GM19468 (cell line): Measurements from ENCODE around the gene CALM3.

ENCODE experiments used
- ATAC-seq: cut with Tn5 transposase; IDR thresholded peaks from one replicate; pipeline ENCODE4 v1.9.1; 2021; ENCODE audit warnings: mild to moderate bottlenecking, moderate library complexity, moderate number of reproducible peaks; ENCODE audit not compliant: unreplicated experiment; ENCODE audit errors: extremely low read depth

Gene CALM3

GRCh38 chr19:46633130-46633529 lies 32.0 kb downstream of the CALM3 start:
- ATAC-seq: no peak

- no peak for ATAC-seq
These were observed 33.0 kb downstream of the CALM3 start for GRCh38 chr19:46634045-46634655.

GRCh38 chr19:46634656-46635218 lies 33.6 kb downstream of the CALM3 start:
- no peak for ATAC-seq

GRCh38 chr19:46635920-46636761 lies 35.0 kb downstream of the CALM3 start, which contains the start of gene GNG8:
GNG8 (minus strand) TSS chr19:46636202; CDS start chr19:46634682, 1,520 bp downstream.
- ATAC-seq: no peak

GRCh38 chr19:46637224-46637623 lies 36.1 kb downstream of the CALM3 start:
- no peak for ATAC-seq

- no peak for ATAC-seq
These were observed 38.4 kb downstream of the CALM3 start for GRCh38 chr19:46639358-46640182.

- ATAC-seq: no peak
These were observed 39.5 kb downstream of the CALM3 start for GRCh38 chr19:46640656-46641055.

GRCh38 chr19:46644720-46645119 lies 43.6 kb downstream of the CALM3 start:
- ATAC-seq: no peak

GRCh38 chr19:46646402-46646801 lies 45.3 kb downstream of the CALM3 start:
- ATAC-seq: no peak

GRCh38 chr19:46648060-46648960 lies 47.2 kb downstream of the CALM3 start:
- no peak for ATAC-seq

- no peak for ATAC-seq
These were observed 48.1 kb downstream of the CALM3 start for GRCh38 chr19:46648961-46649960.

GRCh38 chr19:46650445-46650844 lies 49.3 kb downstream of the CALM3 start:
- no peak for ATAC-seq

- ATAC-seq: no peak
These were observed 53.6 kb downstream of the CALM3 start for GRCh38 chr19:46654621-46655152.

GRCh38 chr19:46656541-46656940 lies 55.4 kb downstream of the CALM3 start:
- no peak for ATAC-seq

- no peak for ATAC-seq
These were observed 58.2 kb downstream of the CALM3 start for GRCh38 chr19:46659151-46660007.

GRCh38 chr19:46660008-46660517 lies 58.9 kb downstream of the CALM3 start:
- no peak for ATAC-seq
